DOHH2 (cell line): Measurements from ENCODE around the gene SLC30A4.

Source experiments
- H3F3A ChIP-seq: fragments of 200-600 bp; sonication (generic), shearing (Covaris generic); 2 replicates; pipeline ENCODE4 v1.6.0; 2016; ENCODE audit warnings: antibody characterized with exemption, mild to moderate bottlenecking; ENCODE audit not compliant: control insufficient read depth, insufficient read depth
- H3K27ac ChIP-seq: fragments of 200-600 bp; sonication (generic); 2 replicates; pipeline ENCODE4 v1.5.1; 2014; ENCODE audit warnings: low read depth, mild to moderate bottlenecking, low read length, moderate library complexity
- H3K27me3 ChIP-seq: fragments of 200-600 bp; sonication (generic); 2 replicates; pipeline ENCODE4 v1.6.1; 2014; ENCODE audit warnings: mild to moderate bottlenecking, low read length, mixed read lengths; ENCODE audit not compliant: control insufficient read depth
- H3K36me3 ChIP-seq: fragments of 200-600 bp; sonication (generic); 2 replicates; pipeline ENCODE4 v1.6.1; 2014; ENCODE audit warnings: mild to moderate bottlenecking, low read length, moderate library complexity, mixed read lengths; ENCODE audit not compliant: control insufficient read depth
- H3K4me1 ChIP-seq: fragments of 200-600 bp; sonication (generic); 2 replicates; pipeline ENCODE4 v1.6.1; 2014; ENCODE audit warnings: mild to moderate bottlenecking, low read length, mixed read lengths; ENCODE audit not compliant: control insufficient read depth
- H3K4me2 ChIP-seq: fragments of 200-600 bp; sonication (generic); 2 replicates; pipeline ENCODE4 v1.6.0; 2014; ENCODE audit warnings: mild to moderate bottlenecking, low read length, moderate library complexity
- H3K4me3 ChIP-seq: fragments of 200-600 bp; sonication (generic); 2 replicates; pipeline ENCODE4 v1.5.1; 2014; ENCODE audit warnings: mild to moderate bottlenecking, low read length, mixed read lengths
- H3K79me2 ChIP-seq: fragments of 200-600 bp; sonication (generic); 2 replicates; pipeline ENCODE4 v1.6.1; 2014; ENCODE audit warnings: mild to moderate bottlenecking, low read length, mixed read lengths; ENCODE audit not compliant: control insufficient read depth
- H3K9me2 ChIP-seq: fragments of 200-600 bp; sonication (generic); replicated peaks from 2 replicates; pipeline ENCODE4 v1.6.1; 2014; ENCODE audit warnings: mild to moderate bottlenecking, low read length, mixed read lengths; ENCODE audit not compliant: control insufficient read depth
- H3K9me3 ChIP-seq: fragments of 200-600 bp; sonication (generic); 2 replicates; pipeline ENCODE4 v1.6.1; 2014; ENCODE audit warnings: antibody characterized with exemption, low read length, mixed read lengths; ENCODE audit not compliant: control insufficient read depth, insufficient read depth
- H4K20me1 ChIP-seq: fragments of 200-600 bp; sonication (generic); 2 replicates; pipeline ENCODE4 v1.6.0; 2014; ENCODE audit warnings: low read depth, mild to moderate bottlenecking, antibody characterized with exemption, low read length, moderate library complexity; ENCODE audit not compliant: control insufficient read depth, insufficient read depth
- EZH2phosphoT487 ChIP-seq: fragments of 200-600 bp; sonication (generic); IDR thresholded peaks from 2 replicates; pipeline ENCODE4 v1.6.1; 2017; ENCODE audit warnings: borderline replicate concordance, mild to moderate bottlenecking, antibody characterized with exemption, low read length, moderate library complexity, mixed read lengths
- TF ChIP-seq, protein P1 (sequence below): fragments of 200-600 bp; sonication (generic); IDR thresholded peaks from one replicate; pipeline ENCODE4 v1.5.1; 2014; ENCODE audit warnings: antibody characterized with exemption, mild to moderate bottlenecking, low read depth, low read length; ENCODE audit not compliant: poor library complexity, severe bottlenecking

The SLC30A4 gene

DNA sequence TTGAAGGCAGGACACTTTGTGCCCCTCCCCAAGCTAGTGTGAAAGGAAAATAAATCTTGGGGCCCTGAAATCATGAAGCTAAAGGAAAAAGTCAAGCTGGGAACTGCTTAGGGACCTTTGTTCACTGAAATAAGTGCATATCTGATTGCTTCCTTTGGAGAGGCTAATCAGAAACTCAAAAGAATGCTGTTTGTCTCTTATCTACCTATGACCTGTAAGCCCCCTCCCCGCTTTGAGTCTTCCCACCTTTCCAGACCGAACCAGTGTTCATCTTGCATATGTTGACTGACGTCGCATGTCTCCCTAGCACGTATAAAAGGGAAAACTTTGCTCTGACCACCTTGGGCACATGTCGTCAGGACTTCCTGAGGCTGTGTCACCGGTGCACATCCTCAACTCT lies 53.1 kb downstream of the SLC30A4 start:
- no peaks in the 10 kb centered on the region for H3K9me2 ChIP-seq
- H3F3A ChIP-seq: no peaks in the 10 kb centered on the region
- no peaks in the 10 kb centered on the region for H3K79me2 ChIP-seq
- H3K27me3 ChIP-seq: peaks cover 3% of the 10 kb centered on the region; the same call in 1 of the 2 replicates
- no peak overlapping the region for H3K4me2 ChIP-seq
- no peaks in the 10 kb centered on the region for H3K36me3 ChIP-seq
- no peaks in the 10 kb centered on the region for H4K20me1 ChIP-seq
- no peak overlapping the region for H3K27ac ChIP-seq
- no peaks in the 10 kb centered on the region for H3K9me3 ChIP-seq
- no peaks in the 10 kb centered on the region for H3K4me1 ChIP-seq
- TF ChIP-seq, protein P1, sequence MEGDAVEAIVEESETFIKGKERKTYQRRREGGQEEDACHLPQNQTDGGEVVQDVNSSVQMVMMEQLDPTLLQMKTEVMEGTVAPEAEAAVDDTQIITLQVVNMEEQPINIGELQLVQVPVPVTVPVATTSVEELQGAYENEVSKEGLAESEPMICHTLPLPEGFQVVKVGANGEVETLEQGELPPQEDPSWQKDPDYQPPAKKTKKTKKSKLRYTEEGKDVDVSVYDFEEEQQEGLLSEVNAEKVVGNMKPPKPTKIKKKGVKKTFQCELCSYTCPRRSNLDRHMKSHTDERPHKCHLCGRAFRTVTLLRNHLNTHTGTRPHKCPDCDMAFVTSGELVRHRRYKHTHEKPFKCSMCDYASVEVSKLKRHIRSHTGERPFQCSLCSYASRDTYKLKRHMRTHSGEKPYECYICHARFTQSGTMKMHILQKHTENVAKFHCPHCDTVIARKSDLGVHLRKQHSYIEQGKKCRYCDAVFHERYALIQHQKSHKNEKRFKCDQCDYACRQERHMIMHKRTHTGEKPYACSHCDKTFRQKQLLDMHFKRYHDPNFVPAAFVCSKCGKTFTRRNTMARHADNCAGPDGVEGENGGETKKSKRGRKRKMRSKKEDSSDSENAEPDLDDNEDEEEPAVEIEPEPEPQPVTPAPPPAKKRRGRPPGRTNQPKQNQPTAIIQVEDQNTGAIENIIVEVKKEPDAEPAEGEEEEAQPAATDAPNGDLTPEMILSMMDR: no peak
- TF ChIP-seq EZH2phosphoT487: no peak
- H3K4me3 ChIP-seq: no peak overlapping the region

DNA sequence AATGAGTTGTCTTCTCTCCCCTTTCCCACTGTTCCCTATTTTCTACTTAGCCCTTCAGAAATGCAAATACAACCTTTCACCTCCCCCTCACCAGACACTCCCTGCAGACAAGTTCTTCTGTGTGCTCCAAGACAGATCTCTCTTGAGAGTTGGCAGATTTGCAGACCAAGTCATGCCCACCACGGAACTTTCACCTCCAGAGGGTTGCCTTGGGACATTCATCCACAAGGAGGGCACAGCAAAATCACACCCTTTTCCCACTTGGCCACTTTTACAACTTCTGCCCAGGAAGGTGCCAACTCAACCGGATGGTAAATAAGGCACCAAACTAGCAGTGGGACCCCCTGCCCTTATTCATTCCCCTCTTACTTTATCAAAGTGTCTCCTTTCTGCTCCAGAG lies 53.5 kb downstream of the SLC30A4 start:
- Histone ChIP-seq H3K79me2 (no peaks in the 10 kb centered on the region), H3K9me3 (no peaks in the 10 kb centered on the region), H3K9me2 (no peaks in the 10 kb centered on the region), H3K4me1 (no peaks in the 10 kb centered on the region), H3K27ac (no peak overlapping the region), H3K4me3 (no peak overlapping the region), H4K20me1 (no peaks in the 10 kb centered on the region), H3K4me2 (no peak overlapping the region), H3F3A (no peaks in the 10 kb centered on the region), H3K36me3 (no peaks in the 10 kb centered on the region), H3K27me3 (peaks cover 3% of the 10 kb centered on the region; the same call in 1 of the 2 replicates)
- no peak for TF ChIP-seq EZH2phosphoT487
- TF ChIP-seq, protein P1: no peak

DNA sequence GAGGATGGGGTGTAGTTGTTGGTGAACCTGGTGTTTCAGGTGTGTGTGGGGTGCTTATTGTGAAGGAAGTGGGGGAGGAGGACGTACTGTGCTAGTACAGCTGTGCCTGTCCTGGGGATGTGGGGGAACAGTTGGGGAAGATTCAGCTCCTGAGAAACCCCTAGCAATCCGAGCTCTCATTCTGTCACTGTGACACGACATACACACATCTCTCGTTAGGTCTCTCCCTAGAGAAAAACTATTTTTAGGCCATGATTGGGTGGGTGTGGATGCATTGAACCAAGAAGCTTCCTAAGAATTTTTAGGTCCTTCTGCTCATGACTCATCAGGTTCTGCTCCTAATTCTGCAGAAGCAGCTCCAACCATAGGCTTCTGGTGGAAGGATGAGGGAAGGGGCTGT lies 54.3 kb downstream of the SLC30A4 start:
- Histone ChIP-seq H3F3A (no peaks in the 10 kb centered on the region), H4K20me1 (no peaks in the 10 kb centered on the region), H3K27me3 (peaks cover 3% of the 10 kb centered on the region; the same call in 1 of the 2 replicates), H3K4me3 (no peak overlapping the region), H3K9me3 (peaks cover 3% of the 10 kb centered on the region; the same call in 1 of the 2 replicates), H3K4me2 (no peak overlapping the region), H3K79me2 (no peaks in the 10 kb centered on the region), H3K4me1 (no peaks in the 10 kb centered on the region), H3K9me2 (no peaks in the 10 kb centered on the region), H3K27ac (no peak overlapping the region), H3K36me3 (no peaks in the 10 kb centered on the region)
- no peak for TF ChIP-seq EZH2phosphoT487
- TF ChIP-seq, protein P1: no peak
